ENCODE data around the gene NBPF26.
A peak's percentile ranks its signal among the peaks of the same experiment; 100 is the strongest.
"Not testable (repeated sequence)": the region's sequence is repeated elsewhere in the genome, so short reads cannot be mapped to it uniquely, and the experiment has no call there.

NBPF26 gene

GRCh38 chr1:120723715-120724402 lies at the start of gene NBPF26:
NBPF26 (plus strand) TSS chr1:120723945.
- DNase-seq (ENCODE audit: low spot score), result peak; percentile 1

- DNase-seq (ENCODE audit: low spot score), result not testable (repeated sequence)
Measured at GRCh38 chr1:120680106-120680819, 43.5 kb upstream of the NBPF26 start.

- DNase-seq (ENCODE audit: low spot score), result not testable (repeated sequence)
Measured at GRCh38 chr1:120680938-120681337, 42.8 kb upstream of the NBPF26 start.

- DNase-seq (ENCODE audit: low spot score), result not testable (repeated sequence)
Measured at GRCh38 chr1:120684397-120684796, 39.3 kb upstream of the NBPF26 start.

GRCh38 chr1:120685622-120686021 lies 38.1 kb upstream of the NBPF26 start:
- DNase-seq (ENCODE audit: low spot score), result not testable (repeated sequence)

- not testable (repeated sequence) for DNase-seq (ENCODE audit: low spot score)
Measured at GRCh38 chr1:120687250-120687649, 36.5 kb upstream of the NBPF26 start.

GRCh38 chr1:120700807-120701562 lies 22.8 kb upstream of the NBPF26 start:
- not testable (repeated sequence) for DNase-seq (ENCODE audit: low spot score)

GRCh38 chr1:120723358-120723714 lies 409 bp upstream of the NBPF26 start:
- not testable (repeated sequence) for DNase-seq (ENCODE audit: low spot score)

GRCh38 chr1:120724507-120724906 lies 762 bp downstream of the NBPF26 start:
- DNase-seq (ENCODE audit: low spot score), result not testable (repeated sequence)

GRCh38 chr1:120728811-120729210 lies 5.1 kb downstream of the NBPF26 start:
- DNase-seq (ENCODE audit: low spot score), result not testable (repeated sequence)

- not testable (repeated sequence) for DNase-seq (ENCODE audit: low spot score)
Measured at GRCh38 chr1:120769090-120769489, 45.3 kb downstream of the NBPF26 start.

GRCh38 chr1:120805452-120805851 lies 81.7 kb downstream of the NBPF26 start:
- not testable (repeated sequence) for DNase-seq (ENCODE audit: low spot score)

- DNase-seq (ENCODE audit: low spot score), result peak; percentile 0
Measured at GRCh38 chr1:120811822-120812221, 88.1 kb downstream of the NBPF26 start.

- DNase-seq (ENCODE audit: low spot score), result not testable (repeated sequence)
Measured at GRCh38 chr1:120825051-120825450, 101.3 kb downstream of the NBPF26 start.

- DNase-seq (ENCODE audit: low spot score), result not testable (repeated sequence)
Measured at GRCh38 chr1:120826623-120827022, 102.9 kb downstream of the NBPF26 start.

GRCh38 chr1:120844186-120844944 lies 120.6 kb downstream of the NBPF26 start:
- DNase-seq (ENCODE audit: low spot score), result not testable (repeated sequence)

- DNase-seq (ENCODE audit: low spot score), result not testable (repeated sequence)
Measured at GRCh38 chr1:120844945-120845330, 121.2 kb downstream of the NBPF26 start.

- DNase-seq (ENCODE audit: low spot score), result not testable (repeated sequence)
Measured at GRCh38 chr1:120849400-120850286, 125.9 kb downstream of the NBPF26 start.

GRCh38 chr1:120850287-120850536 lies 126.5 kb downstream of the NBPF26 start:
- not testable (repeated sequence) for DNase-seq (ENCODE audit: low spot score)

- DNase-seq (ENCODE audit: low spot score), result peak; percentile 15
Measured at GRCh38 chr1:120850537-120851421, 127.0 kb downstream of the NBPF26 start.

All from germinal center (tissue), 1 donor.